UCSD-AML1 (cell line): ENCODE measurements around the gene FEN1.

Experiments
- DNase-seq: peaks from one replicate; lab custom pipeline; 2025; ENCODE audit not compliant: unreplicated experiment; lab: John Stamatoyannopoulos, UW

FEN1 gene

GRCh38 chr11:61839742-61840141 lies 47.0 kb downstream of the FEN1 start:
- no peak for DNase-seq

DNA sequence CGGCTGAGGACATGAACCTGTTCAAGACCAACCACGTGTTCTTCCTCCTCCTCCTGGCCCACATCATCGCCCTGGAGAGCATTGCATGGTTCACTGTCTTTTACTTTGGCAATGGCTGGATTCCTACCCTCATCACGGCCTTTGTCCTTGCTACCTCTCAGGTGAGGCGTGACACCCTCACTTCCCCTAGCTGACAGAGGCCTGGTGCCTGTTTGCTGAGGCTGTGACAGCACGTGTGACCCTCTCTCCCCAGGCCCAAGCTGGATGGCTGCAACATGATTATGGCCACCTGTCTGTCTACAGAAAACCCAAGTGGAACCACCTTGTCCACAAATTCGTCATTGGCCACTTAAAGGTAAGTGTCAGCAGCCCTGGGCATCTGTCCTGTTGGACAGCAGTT lies 47.7 kb downstream of the FEN1 start:
- DNase-seq = no peak

GRCh38 chr11:61841636-61842527 lies 49.2 kb downstream of the FEN1 start:
- no peak for DNase-seq

GRCh38 chr11:61842528-61842820 lies 49.8 kb downstream of the FEN1 start:
- no peak for DNase-seq

- no peak for DNase-seq
These were observed 52.3 kb downstream of the FEN1 start for GRCh38 chr11:61844909-61845565.

DNA sequence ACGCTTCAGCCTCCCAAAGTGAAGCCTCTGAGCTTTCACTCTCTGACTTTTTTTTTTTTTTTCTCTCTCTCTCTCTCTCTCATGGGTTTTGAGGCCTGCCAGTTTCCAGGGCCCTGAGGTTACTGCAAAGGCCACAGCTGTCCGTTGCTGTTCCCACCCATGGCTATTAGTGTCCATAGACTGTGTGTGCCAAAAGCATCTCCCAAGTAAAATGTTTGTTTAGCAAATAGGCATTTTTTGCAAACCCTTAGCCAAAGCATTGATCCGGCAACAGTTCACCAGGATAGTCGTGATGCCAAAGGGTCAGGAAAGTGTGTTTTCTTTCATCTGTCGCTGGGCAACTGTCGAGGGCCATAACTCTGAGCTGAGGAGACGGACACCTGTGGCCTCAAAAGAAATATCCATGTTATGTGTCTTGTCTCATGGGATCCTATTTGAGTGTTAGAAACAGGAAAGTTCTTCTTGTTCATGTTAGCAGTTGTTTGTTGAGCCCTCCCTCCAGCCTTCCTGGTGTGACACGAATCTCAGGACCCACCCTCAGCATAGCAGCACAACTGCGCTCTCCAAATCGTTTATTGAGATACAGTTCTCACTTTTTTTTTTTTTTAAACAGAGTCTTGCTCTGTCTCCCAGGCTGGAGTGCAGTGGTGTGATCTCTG lies 53.8 kb downstream of the FEN1 start:
- DNase-seq = no peak
